Suppressor macrophage treated with lipopolysaccharide for 1 hour (primary cell): ENCODE measurements around the gene DDX24.

Experiments
- DNase-seq, 3 donors: peaks; one replicate each; pipeline ENCODE4 v3.0.0-alpha.2; 2020 to 2022

DDX24 gene

GRCh38 chr14:94005324-94006073, 75.5 kb downstream of the DDX24 start:
- no peak for DNase-seq

GRCh38 chr14:94004015-94004414, 77.0 kb downstream of the DDX24 start:
- DNase-seq: no peak

- DNase-seq: no peak
Measured at GRCh38 chr14:94003397-94003796, 77.6 kb downstream of the DDX24 start.

- peak; percentile 79 to 85 (median 84) for DNase-seq
Measured at GRCh38 chr14:94001501-94002396, 79.3 kb downstream of the DDX24 start.

- no peak for DNase-seq
Measured at GRCh38 chr14:94001016-94001415, 80.0 kb downstream of the DDX24 start.

- DNase-seq: no peak
Measured at GRCh38 chr14:94000267-94000666, 80.7 kb downstream of the DDX24 start.

GRCh38 chr14:93999573-93999972, 81.4 kb downstream of the DDX24 start:
- DNase-seq: peak in 2 of 3 donors; percentile 26 to 28

- DNase-seq: no peak
Measured at GRCh38 chr14:93998871-93999403, 82.1 kb downstream of the DDX24 start.
